NCI-H146 (cell line): ENCODE measurements around the gene KLHDC7B.

ENCODE experiments used
- DNase-seq: peaks from one replicate; lab custom pipeline; 2025; lab: John Stamatoyannopoulos, UW

KLHDC7B gene

GRCh38 chr22:50545522-50546325 is at the start of gene KLHDC7B:
Gene KLHDC7B (plus strand): TSS chr22:50545899. CDS start chr22:50546244, 345 bp downstream.
- DNase-seq: no peak

DNA sequence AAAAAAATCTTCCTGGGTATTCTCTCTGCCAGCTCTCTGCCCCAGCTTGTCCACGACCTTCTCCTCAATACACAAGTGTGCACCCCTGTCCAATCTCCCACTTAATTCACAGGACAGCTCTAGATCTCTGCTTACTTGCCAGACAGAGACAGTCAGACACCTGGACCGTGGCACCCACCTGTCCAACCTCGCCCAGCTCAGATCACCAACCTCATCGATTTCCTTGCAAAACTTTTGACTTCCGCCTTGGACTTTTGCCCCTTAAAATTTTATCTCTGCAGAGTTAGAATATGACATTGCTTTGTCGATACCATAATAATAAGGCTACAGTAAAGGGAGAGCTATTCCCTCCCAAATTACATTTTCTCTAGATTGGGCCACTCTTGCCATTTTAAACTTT is 48.6 kb upstream of the KLHDC7B start:
- DNase-seq: no peak

DNA sequence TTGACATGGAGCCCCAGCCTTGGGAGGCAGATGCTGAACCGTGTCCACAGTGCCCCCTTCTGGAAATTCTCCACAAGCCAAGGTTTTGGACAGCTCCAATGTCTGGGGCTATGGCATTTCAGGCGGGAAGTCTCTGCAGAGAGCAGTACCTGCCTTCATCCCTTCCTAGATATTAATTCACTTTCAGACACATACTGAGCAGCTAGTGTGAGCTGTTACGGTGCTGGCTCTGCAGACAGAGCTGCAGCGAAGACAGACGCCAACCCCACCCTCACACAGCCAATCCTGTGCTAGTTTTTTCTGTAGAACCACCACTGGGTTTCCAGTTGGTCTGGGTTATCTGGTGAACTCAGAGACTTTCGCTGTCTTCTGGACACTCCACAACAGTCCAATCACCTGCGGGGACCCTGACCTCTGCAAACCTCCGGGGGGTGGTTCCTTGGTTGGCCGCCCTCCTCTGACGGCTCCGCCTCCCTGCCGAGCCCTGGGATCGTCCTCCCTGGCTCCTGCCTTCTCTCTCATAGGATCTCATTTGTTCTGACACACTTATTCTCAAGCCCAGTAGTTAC is 47.3 kb upstream of the KLHDC7B start:
- peak; percentile 59 for DNase-seq

DNA sequence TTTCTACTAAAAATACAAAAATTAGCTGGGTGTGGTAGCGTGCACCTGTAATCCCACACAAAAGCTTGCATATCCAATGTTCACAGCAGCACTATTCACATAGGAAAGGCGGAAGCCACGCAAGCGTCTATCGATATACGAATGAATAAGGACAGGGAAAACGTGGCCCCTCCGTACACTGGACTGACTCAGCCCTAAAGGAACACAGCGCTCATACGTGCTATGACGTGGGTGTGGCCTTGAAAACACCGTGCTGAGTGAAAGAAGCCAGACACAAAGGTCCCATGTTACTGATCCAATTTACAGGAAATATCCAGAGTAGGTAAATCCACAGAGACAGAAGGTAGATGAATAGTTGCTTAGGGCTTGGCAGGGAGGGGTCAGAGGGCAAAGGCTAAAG is 45.2 kb upstream of the KLHDC7B start:
- DNase-seq: no peak

GRCh38 chr22:50502096-50502495 is 43.6 kb upstream of the KLHDC7B start:
- no peak for DNase-seq

DNA sequence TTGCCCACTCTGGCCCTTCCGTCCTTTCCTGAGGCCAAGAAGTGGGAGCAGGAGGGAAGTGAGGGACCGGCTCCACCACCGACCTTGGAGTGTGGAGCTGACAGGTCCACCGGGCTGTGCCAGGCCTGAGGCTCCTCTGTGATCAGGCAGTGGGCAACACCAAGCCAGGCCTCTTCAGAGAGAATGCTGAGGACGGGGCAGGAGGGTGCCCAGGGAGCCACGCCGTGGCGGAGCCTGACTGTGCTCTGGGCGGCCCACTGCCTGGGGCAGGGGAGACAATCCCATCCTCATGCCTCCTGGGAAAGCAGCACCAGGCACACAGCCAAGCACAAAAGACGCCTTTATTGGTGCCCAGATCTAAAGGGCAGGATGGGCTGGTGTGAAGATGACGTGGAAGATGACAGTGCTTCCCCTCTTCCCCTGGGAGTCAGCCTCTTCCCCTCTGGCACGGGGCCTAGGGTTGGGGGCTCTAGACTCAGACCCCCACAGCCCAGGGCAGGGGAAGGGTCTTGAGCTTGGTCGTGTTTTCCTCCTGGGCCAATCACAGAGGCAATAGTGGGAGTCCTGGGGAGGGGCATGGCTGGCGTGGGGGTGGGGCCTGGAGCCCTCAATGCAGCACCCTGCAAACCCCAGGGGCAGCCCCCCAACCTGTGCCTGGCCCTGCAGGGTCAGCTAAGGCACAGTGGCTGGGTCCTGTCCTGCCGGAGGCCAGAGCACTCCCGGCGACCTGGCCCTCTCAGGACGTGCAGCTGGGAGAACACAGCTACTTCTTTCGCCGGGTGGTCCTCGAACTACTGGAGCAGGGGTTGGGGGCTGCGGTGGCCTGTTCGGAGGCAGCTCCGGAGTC is 42.8 kb upstream of the KLHDC7B start:
- DNase-seq: no peak

DNA sequence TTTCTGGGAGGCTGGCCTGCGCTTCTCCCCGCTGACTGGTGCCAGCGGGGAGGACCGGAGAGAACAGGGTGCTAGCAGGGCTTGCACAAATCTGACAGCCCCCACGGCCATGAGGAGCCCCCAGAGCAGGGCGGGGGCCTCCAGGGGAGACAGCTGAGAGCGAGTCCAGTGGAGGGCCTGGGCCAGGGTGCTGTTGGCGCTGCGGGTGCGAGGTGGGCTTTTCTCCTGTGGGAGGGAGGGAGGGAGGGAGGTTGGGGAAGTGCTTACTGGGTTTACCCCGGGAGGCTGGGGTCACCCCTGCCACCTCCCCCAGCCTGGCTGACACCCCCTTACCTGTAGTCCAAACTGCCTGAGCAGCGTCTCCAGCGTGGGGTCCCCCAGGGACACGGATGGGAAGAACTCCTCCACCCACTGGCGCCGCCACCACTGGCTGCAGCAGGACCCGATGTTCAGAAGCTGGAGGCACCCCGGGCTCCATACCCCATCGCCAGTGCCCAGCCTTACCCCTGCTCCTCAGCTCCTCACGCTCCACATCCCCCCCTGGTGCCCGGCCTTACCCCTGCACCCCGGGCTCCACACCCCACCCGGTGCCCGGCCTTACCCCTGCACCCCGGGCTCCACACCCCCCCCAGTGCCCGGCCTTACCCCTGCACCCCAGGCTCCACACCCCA is 42.1 kb upstream of the KLHDC7B start:
- no peak for DNase-seq

- no peak for DNase-seq
Measured at GRCh38 chr22:50504369-50505211, 41.1 kb upstream of the KLHDC7B start.

GRCh38 chr22:50505276-50505775 is 40.4 kb upstream of the KLHDC7B start:
- no peak for DNase-seq

DNA sequence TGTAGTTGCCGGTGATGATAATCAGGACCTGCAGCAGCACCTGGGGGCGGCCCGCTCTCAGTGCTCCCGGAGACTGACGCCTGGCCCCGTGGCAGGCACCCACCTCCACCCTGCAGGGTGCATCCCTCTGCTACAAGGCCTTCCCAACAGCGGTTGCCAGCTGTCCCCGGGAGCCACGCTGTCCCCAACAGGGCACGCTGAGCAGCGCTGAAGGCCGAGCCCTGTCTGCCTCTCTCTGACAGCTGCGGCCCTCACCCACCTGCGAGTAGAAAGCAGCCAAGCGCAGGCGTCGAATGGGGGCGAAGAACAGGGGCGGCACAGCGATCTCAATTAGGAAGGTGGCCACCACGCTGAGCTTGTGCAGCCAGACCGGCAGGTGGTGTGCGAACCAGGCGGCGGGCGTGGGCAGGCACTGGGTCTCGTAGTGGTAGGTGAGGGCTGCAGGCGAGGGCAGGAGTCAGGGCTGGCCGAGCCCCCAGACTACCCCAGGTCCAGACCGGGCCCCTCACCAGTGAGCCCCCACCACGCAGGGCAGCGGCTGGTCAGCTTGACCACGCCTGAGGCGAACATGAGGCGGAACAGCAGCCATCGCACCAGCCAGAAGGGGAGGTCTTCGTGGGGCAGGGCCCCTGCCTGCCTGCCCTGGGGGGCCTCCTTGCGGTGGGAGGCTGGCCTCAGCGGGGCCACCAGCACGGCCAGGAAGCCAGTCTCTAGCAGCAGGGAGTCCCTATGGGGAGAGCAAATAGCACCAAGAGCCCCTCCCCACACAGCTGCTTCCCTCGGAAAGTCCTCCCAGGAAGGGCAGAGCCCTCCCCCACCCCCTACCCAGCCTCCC is 39.7 kb upstream of the KLHDC7B start:
- peak; percentile 95 for DNase-seq

- DNase-seq: peak; percentile 65
Measured at GRCh38 chr22:50506611-50507420, 38.9 kb upstream of the KLHDC7B start.

GRCh38 chr22:50507421-50507990 is 38.2 kb upstream of the KLHDC7B start, which contains the start of gene LMF2:
Gene LMF2 (minus strand): TSS chr22:50507702. CDS start chr22:50507675, 27 bp downstream.
- no peak for DNase-seq

- peak; percentile 89 for DNase-seq
Measured at GRCh38 chr22:50507991-50508884, 37.5 kb upstream of the KLHDC7B start, which contains the start of gene NCAPH2. Gene NCAPH2 (plus strand): TSS chr22:50508224. CDS start chr22:50508338, 114 bp downstream.

DNA sequence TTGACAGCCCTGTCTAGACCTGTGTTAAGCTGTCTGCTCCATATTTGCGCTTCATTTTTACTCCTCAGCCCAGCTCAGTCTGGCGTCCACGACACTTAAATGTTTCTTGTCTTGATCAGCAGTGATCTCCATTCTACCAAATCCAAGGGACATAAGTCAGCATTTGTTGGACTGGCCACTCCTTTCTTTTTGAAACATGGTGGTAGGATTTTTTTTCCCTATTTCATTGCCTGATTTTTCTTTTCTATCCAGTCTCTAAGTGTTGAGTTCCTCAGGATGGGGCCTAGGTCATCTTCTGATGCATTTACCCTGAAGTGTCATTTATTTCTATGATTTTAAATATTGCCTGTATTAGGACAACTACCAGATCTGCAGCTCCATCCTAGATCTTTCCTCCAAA is 36.8 kb upstream of the KLHDC7B start:
- no peak for DNase-seq

DNA sequence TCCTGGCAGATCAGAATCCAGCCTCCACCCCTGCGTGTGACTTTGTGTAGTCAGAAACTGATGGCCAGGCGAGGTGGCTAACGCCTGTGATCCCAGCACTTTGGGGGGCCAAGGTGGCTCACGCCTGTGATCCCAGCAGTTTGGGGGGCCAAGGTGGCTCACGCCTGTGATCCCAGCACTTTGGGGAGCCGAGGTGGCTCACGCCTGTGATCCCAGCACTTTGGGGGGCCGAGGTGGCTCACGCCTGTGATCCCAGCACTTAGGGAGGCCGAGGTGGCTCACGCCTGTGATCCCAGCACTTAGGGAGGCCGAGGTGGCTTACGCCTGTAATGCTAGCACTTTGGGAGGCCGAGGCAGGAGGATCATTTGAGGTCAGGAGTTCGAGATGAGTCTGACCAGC is 32.5 kb upstream of the KLHDC7B start:
- no peak for DNase-seq

- DNase-seq: no peak
Measured at GRCh38 chr22:50516068-50516467, 29.6 kb upstream of the KLHDC7B start.

GRCh38 chr22:50516891-50517290 is 28.8 kb upstream of the KLHDC7B start:
- no peak for DNase-seq
